K562 (cell line): Measurements from ENCODE around the gene UBE3D. TPM values are rescaled to one million over a fixed set of nuclear protein-coding genes. Genes with fewer than 3 reads are reported as not detected.

Experiments used
- ATAC-seq: fragments of 200-7000 bp; cut with Tn5 transposase; 3 replicates; pipeline ENCODE4 v1.9.1; 2020; ENCODE audit warnings: moderate library complexity
- BruUV-seq: library from RNA; stranded (reverse); fragments of 400-500 nt; replicated peaks from 2 replicates; lab custom pipeline; 2021; lab: Mats Ljungman, UMichigan
- CTCF ChIA-PET: fragments of 300-600 bp; formaldehyde crosslinking; extraction: SDS; loops from one replicate; lab custom pipeline; 2021; ENCODE audit warnings: low intra/inter-chr PET ratio; lab: Yijun Ruan, JAX
- POLR2A ChIA-PET: fragments of 300-600, 350-650 bp; sonication (Branson Sonifier 250); formaldehyde crosslinking; extraction: SDS; loops from one replicate; lab custom pipeline; 2021; ENCODE audit warnings: antibody characterized with exemption, inconsistent platforms; lab: Yijun Ruan, JAX
- DNase-seq, 4 experiments: peaks; one replicate each; pipeline versions ENCODE4 v3.0.0 to v3.0.0-alpha.2; 2011 to 2018; ENCODE audit warnings: low spot score in 3 of 4, mixed read lengths in 3 of 4; ENCODE audit errors: extremely low read depth in 1 of 4
- FAIRE-seq: peaks from 2 replicates; lab custom pipeline; 2011; peaks lifted over from hg19 to GRCh38; lab: Jason Lieb, UNC
- H2AFZ ChIP-seq: 2 replicates; pipeline ENCODE4 v1.6.0; 2011; ENCODE audit warnings: low read depth, low read length, control low read depth, inconsistent platforms
- H3K27ac ChIP-seq: fragments of 200-600 bp; 3 replicates; pipeline ENCODE4 v1.8.0; 2011; ENCODE audit warnings: low read depth, mild to moderate bottlenecking, control low read depth, inconsistent platforms, low read length, moderate library complexity, mixed read lengths; ENCODE audit errors: extremely low read depth
- H3K27me3 ChIP-seq, 2 experiments: fragments of 300-600 bp in 1 of 2; 2 replicates in 1 of 2; 3 replicates in 1 of 2; pipeline versions ENCODE4 v1.6.0 to v1.8.0; 2011; ENCODE audit warnings: inconsistent platforms in 2 of 2, low read length in 2 of 2, mild to moderate bottlenecking in 1 of 2, mixed read lengths in 1 of 2, moderate library complexity in 1 of 2; ENCODE audit not compliant: control insufficient read depth in 2 of 2, insufficient read depth in 2 of 2
- H3K36me3 ChIP-seq: fragments of 300-600 bp; 3 replicates; pipeline ENCODE4 v1.8.0; 2011; ENCODE audit warnings: mild to moderate bottlenecking, low read length, inconsistent platforms; ENCODE audit not compliant: control insufficient read depth, insufficient read depth
- H3K4me1 ChIP-seq, 2 experiments: fragments of 200-600 bp in 1 of 2; replicated peaks in 1 of 2; 2 replicates in 1 of 2; 3 replicates in 1 of 2; pipeline versions ENCODE4 v1.5.1 to v1.8.0; 2011; ENCODE audit warnings: inconsistent platforms in 2 of 2, low read length in 2 of 2, mild to moderate bottlenecking in 1 of 2, mixed read lengths in 1 of 2, moderate library complexity in 1 of 2; ENCODE audit not compliant: control insufficient read depth in 2 of 2, insufficient read depth in 2 of 2
- H3K4me2 ChIP-seq: 2 replicates; pipeline ENCODE4 v1.6.1; 2011; ENCODE audit warnings: low read length, control low read depth, inconsistent platforms, mixed read lengths; ENCODE audit not compliant: insufficient read depth
- H3K4me3 ChIP-seq: fragments of 200-600 bp; sonication (generic), shearing (Covaris generic); 2 replicates; pipeline ENCODE4 v1.5.1; 2016; ENCODE audit warnings: control low read depth, inconsistent platforms
- H3K79me2 ChIP-seq: fragments of 200-600 bp; 3 replicates; pipeline ENCODE4 v1.8.0; 2011; ENCODE audit warnings: low read length, inconsistent platforms; ENCODE audit not compliant: control insufficient read depth, insufficient read depth
- H3K9ac ChIP-seq, 2 experiments: 2 replicates each; pipeline versions ENCODE4 v1.6.0 to v1.6.1; 2011; ENCODE audit warnings: low read depth in 2 of 2, low read length in 2 of 2, control low read depth in 1 of 2, inconsistent platforms in 1 of 2, mild to moderate bottlenecking in 1 of 2, mixed read lengths in 1 of 2; ENCODE audit not compliant: insufficient read depth in 1 of 2
- H3K9me1 ChIP-seq: one replicate; pipeline ENCODE4 v1.6.0; 2011; ENCODE audit warnings: inconsistent platforms, mild to moderate bottlenecking, low read length, moderate library complexity; ENCODE audit not compliant: control insufficient read depth, insufficient read depth
- H3K9me3 ChIP-seq: replicated peaks from 2 replicates; pipeline ENCODE4 v1.5.1; 2011; ENCODE audit warnings: low read depth, low read length, inconsistent platforms; ENCODE audit not compliant: control insufficient read depth, insufficient read depth
- H4K20me1 ChIP-seq: replicated peaks from 2 replicates; pipeline ENCODE4 v1.6.1; 2011; ENCODE audit warnings: low read length, inconsistent platforms, mixed read lengths; ENCODE audit not compliant: control insufficient read depth, insufficient read depth
- CAMTA2 ChIP-seq: fragments of 250-450 bp; sonication (Bioruptor Pico); conservative IDR thresholded peaks from 2 replicates; pipeline ENCODE4 v1.5.1; 2022
- FUS ChIP-seq: fragments of 200-400 bp; formaldehyde crosslinking; optimal IDR thresholded peaks from 2 replicates; pipeline ENCODE3; 2017; ENCODE audit warnings: low read depth, low read length
- MEIS2 ChIP-seq: fragments of 450-650 bp; IDR thresholded peaks from 2 replicates; pipeline ENCODE4 v1.6.1; 2014; ENCODE audit warnings: mild to moderate bottlenecking; ENCODE audit not compliant: partially characterized antibody
- TCF3 ChIP-seq: sonication (generic); formaldehyde crosslinking; IDR thresholded peaks from 2 replicates; pipeline ENCODE4 v1.4.0; 2020; ENCODE audit warnings: mild to moderate bottlenecking, missing genetic modification reagents
- ZFP91 ChIP-seq: sonication (generic); formaldehyde crosslinking; IDR thresholded peaks from 2 replicates; pipeline ENCODE4 v1.8.0; 2022; ENCODE audit warnings: mild to moderate bottlenecking, missing genetic modification reagents
- WGBS: fragments of 100-300 bp; shearing (Covaris generic); methylation state at CpG from one replicate; pipeline ENCODE4 v1.1.6; 2016; ENCODE audit warnings: low coverage, mixed read lengths; ENCODE audit not compliant: insufficient coverage; ENCODE audit errors: missing lambda C conversion rate; 5-methylcytosine and 5-hydroxymethylcytosine counted together
- in situ Hi-C: fragments of 300-500 bp; cut with MboI; formaldehyde crosslinking; loops from 4 replicates; pipeline ENCODE4 v1.15.0; 2018; ENCODE audit warnings: inconsistent platforms, mixed read lengths
- intact Hi-C: fragments of 100-400 bp; cut with micrococcal nuclease; formaldehyde crosslinking; loops from 2 replicates; pipeline ENCODE4 v1.14.2; 2022
- polyA plus RNA-seq, 8 experiments: library from polyadenylated mRNA; depleted of rRNA in 4 of 8; stranded (reverse) in 5 of 8; unstranded in 3 of 8; fragments of >200 nt; fragmentation: Nextera tagmentation in 2 of 8; fragmentation: Illumina TruSeq in 1 of 8; extraction: Ambion mirVana in 2 of 8; extraction: Trizol in 1 of 8; gene quantifications; 2 replicates each; pipeline versions ENCODE4 v1.2.1 to v1.2.3, GENCODE V29; 2011 to 2014; ENCODE audit warnings: inconsistent platforms in 1 of 8, missing spikeins in 1 of 8
- total RNA-seq, 7 experiments: library from RNA; depleted of rRNA in 6 of 7; stranded (reverse); fragments of >200 nt in 6 of 7; fragmentation: Illumina TruSeq in 2 of 7; extraction: Trizol in 2 of 7; gene quantifications; 2 replicates each; pipeline versions ENCODE4 v1.2.1 to v1.2.3, GENCODE V29; 2011 to 2021; ENCODE audit warnings: low replicate concordance in 1 of 7

The UBE3D gene
- total and polyA plus RNA-seq, 9 of the 15 experiments (the other 6 are each of a cell fraction or from before 2014, with no cell fraction given) = 9.4 to 17.6 (median 11.9) TPM

GRCh38 chr6:83114164-83114563 lies 48.5 kb upstream of the UBE3D start:
- in situ Hi-C loops (no loop called here), intact Hi-C loops (no loop called here)
- Histone ChIP-seq H3K79me2 (no peaks in the 10 kb centered on the region), H3K9ac (no peak overlapping the region), H3K9me3 (no peaks in the 10 kb centered on the region), H4K20me1 (no peaks in the 10 kb centered on the region), H3K27me3 (no peaks in the 10 kb centered on the region), H3K4me3 (no peak overlapping the region), H2AFZ (no peak overlapping the region), H3K4me1 (no peaks in the 10 kb centered on the region), H3K36me3 (no peaks in the 10 kb centered on the region), H3K27ac (no peak overlapping the region), H3K4me2 (no peak overlapping the region), H3K9me1 (no peaks in the 10 kb centered on the region)
- peak; percentile 3 for TF ChIP-seq MEIS2
- TF ChIP-seq FUS = no peak
- TF ChIP-seq TCF3 = 0 out of 2 replicates have a peak, but pooled peaks have one; percentile 4
- TF ChIP-seq ZFP91 (CRISPR knock-in tag) = no peak
- DNase-seq (no peak), ATAC-seq (no peak), FAIRE-seq (no peak)
- POLR2A ChIA-PET = no interaction called here
- no TSS peak for BruUV-seq
- 19% methylated on average over 1 of the region's 1 CpG for WGBS
- CTCF ChIA-PET = no interaction called here

GRCh38 chr6:83113258-83113657 lies 47.6 kb upstream of the UBE3D start:
- no TSS peak for BruUV-seq
- intact Hi-C loops (no loop called here), in situ Hi-C loops (no loop called here)
- H2AFZ ChIP-seq = no peak overlapping the region
- no peaks in the 10 kb centered on the region for H3K9me1 ChIP-seq
- WGBS = 62% methylated on average over 4 of the region's 4 CpGs
- no peak overlapping the region for H3K9ac ChIP-seq
- no peak for FAIRE-seq
- no peaks in the 10 kb centered on the region for H4K20me1 ChIP-seq
- no peak overlapping the region for H3K4me2 ChIP-seq
- POLR2A ChIA-PET = no interaction called here
- H3K4me3 ChIP-seq = no peak overlapping the region
- no peaks in the 10 kb centered on the region for H3K27me3 ChIP-seq
- no peaks in the 10 kb centered on the region for H3K79me2 ChIP-seq
- H3K9me3 ChIP-seq = no peaks in the 10 kb centered on the region
- no peak for DNase-seq
- H3K36me3 ChIP-seq = no peaks in the 10 kb centered on the region
- CTCF ChIA-PET = no interaction called here
- H3K27ac ChIP-seq = no peak overlapping the region
- no peak for TF ChIP-seq CAMTA2 (CRISPR knock-in tag)
- H3K4me1 ChIP-seq = no peaks in the 10 kb centered on the region
- ATAC-seq = no peak
